Measurements from ENCODE around the gene LINC01488. TPM values are rescaled to one million over a fixed set of nuclear protein-coding genes. Genes with fewer than 3 reads are reported as not detected.

The LINC01488 gene
- total RNA-seq, 1 donor from 2014 or later = not detected

DNA sequence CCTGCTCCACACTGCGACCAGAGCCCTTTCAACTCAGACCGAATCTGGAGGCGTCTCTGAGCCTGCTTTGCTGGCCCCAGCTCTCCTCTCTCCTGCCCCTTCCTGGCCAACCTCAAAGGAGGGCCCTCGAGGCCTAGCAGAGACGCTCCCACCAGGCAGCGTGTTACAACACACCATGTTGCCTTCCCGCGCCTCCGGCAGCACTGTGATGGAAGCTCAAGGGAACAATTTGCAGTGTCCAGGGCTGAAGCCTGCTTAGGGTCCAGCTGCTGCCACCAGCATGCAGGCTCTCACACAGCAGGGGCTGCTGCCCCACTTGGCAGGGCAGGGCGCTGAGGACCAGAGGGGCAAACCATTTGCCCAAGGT, 18.4 kb downstream of the LINC01488 start:
- TF ChIP-seq, protein P1, sequence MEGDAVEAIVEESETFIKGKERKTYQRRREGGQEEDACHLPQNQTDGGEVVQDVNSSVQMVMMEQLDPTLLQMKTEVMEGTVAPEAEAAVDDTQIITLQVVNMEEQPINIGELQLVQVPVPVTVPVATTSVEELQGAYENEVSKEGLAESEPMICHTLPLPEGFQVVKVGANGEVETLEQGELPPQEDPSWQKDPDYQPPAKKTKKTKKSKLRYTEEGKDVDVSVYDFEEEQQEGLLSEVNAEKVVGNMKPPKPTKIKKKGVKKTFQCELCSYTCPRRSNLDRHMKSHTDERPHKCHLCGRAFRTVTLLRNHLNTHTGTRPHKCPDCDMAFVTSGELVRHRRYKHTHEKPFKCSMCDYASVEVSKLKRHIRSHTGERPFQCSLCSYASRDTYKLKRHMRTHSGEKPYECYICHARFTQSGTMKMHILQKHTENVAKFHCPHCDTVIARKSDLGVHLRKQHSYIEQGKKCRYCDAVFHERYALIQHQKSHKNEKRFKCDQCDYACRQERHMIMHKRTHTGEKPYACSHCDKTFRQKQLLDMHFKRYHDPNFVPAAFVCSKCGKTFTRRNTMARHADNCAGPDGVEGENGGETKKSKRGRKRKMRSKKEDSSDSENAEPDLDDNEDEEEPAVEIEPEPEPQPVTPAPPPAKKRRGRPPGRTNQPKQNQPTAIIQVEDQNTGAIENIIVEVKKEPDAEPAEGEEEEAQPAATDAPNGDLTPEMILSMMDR (IDR thresholded peaks at IDR 0.05; ENCODE audit: unreplicated experiment) = no peak
- Mint-ChIP-seq H3K27me3 (ENCODE audit: unreplicated experiment) (peaks cover 5% of the 10 kb centered on the region), H3K36me3 (ENCODE audit: low read depth, unreplicated experiment) (no peaks in the 10 kb centered on the region), H3K9me3 (ENCODE audit: unreplicated experiment) (no peaks in the 10 kb centered on the region), H3K4me1 (ENCODE audit: unreplicated experiment) (peaks cover 11% of the 10 kb centered on the region), H3K27ac (ENCODE audit: unreplicated experiment) (no peak overlapping the region), H3K4me3 (ENCODE audit: unreplicated experiment) (no peak overlapping the region)
- no peak for DNase-seq (ENCODE audit: low spot score)

DNA sequence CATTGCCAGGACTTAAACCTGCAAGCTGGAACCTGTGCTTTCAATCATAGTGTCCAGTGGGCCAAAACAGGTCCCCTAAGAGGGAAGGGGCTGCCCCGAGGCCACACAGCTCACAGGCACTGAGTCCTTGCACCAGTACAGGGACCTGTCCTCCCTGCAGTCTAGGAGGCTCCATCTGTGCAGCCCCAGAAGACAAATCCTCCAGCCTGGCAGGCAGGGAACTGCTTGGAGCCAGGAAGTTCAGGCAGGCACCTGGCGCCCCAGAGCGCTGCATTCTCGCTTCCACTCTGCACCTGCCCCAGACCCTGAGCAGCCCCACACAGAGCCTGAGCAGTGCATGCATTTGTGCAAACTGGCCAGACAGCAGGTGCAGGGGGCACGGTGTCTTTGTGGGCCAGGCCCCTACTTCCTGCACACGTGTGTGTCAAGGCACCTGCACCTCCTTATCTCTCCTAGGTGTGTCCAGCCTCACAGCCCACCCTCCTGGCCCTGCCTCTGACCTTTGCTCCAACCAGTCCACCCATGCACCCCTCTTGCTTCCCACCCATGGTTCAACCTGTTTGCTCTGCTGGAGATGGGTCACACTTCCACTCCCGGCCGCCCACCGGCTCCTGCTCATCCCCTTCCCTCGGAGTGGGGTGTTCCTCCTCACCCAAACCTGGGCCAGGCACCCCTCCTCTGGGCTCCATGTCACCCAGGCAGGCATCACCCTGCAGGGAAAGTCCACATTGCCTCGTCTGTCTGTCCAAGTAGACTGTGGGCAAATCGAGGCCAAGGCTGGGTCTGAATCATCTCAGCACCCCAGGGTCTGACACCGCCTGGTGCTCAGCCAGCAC, 19.0 kb downstream of the LINC01488 start:
- peaks cover 8% of the 10 kb centered on the region for H3K4me1 Mint-ChIP-seq (ENCODE audit: unreplicated experiment)
- TF ChIP-seq, protein P1 (IDR thresholded peaks at IDR 0.05; ENCODE audit: unreplicated experiment) = no peak
- no peak overlapping the region for H3K4me3 Mint-ChIP-seq (ENCODE audit: unreplicated experiment)
- peaks cover 3% of the 10 kb centered on the region for H3K36me3 Mint-ChIP-seq (ENCODE audit: low read depth, unreplicated experiment)
- no peak overlapping the region for H3K27ac Mint-ChIP-seq (ENCODE audit: unreplicated experiment)
- H3K9me3 Mint-ChIP-seq (ENCODE audit: unreplicated experiment) = no peaks in the 10 kb centered on the region
- H3K27me3 Mint-ChIP-seq (ENCODE audit: unreplicated experiment) = peaks cover 1% of the 10 kb centered on the region
- no peak for DNase-seq (ENCODE audit: low spot score)

DNA sequence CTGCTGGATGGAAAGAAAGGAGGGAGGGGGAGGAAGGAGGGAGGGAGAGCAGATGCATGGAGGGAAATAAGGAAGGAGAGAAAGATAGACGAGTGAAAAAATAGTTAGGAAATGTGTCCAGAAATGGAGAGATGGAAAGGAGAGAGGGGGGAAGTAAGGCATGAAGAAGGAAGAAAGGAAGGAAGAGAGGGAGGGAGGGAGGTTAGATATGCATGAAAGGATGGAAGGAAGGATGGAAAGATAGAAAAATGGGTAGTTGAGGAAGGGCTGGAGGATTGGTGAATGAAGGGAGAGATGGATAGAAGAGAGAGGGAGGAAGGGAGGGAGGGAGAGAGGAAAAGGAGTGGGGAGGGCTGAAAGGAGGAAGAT, 19.6 kb downstream of the LINC01488 start:
- H3K27ac Mint-ChIP-seq (ENCODE audit: unreplicated experiment) = peak overlapping the region; percentile 23
- H3K9me3 Mint-ChIP-seq (ENCODE audit: unreplicated experiment) = no peaks in the 10 kb centered on the region
- TF ChIP-seq, protein P1 (IDR thresholded peaks at IDR 0.05; ENCODE audit: unreplicated experiment) = no peak
- H3K4me3 Mint-ChIP-seq (ENCODE audit: unreplicated experiment) = no peak overlapping the region
- H3K27me3 Mint-ChIP-seq (ENCODE audit: unreplicated experiment) = no peaks in the 10 kb centered on the region
- H3K4me1 Mint-ChIP-seq (ENCODE audit: unreplicated experiment) = peaks cover 4% of the 10 kb centered on the region
- peaks cover 3% of the 10 kb centered on the region for H3K36me3 Mint-ChIP-seq (ENCODE audit: low read depth, unreplicated experiment)
- no peak for DNase-seq (ENCODE audit: low spot score)

DNA sequence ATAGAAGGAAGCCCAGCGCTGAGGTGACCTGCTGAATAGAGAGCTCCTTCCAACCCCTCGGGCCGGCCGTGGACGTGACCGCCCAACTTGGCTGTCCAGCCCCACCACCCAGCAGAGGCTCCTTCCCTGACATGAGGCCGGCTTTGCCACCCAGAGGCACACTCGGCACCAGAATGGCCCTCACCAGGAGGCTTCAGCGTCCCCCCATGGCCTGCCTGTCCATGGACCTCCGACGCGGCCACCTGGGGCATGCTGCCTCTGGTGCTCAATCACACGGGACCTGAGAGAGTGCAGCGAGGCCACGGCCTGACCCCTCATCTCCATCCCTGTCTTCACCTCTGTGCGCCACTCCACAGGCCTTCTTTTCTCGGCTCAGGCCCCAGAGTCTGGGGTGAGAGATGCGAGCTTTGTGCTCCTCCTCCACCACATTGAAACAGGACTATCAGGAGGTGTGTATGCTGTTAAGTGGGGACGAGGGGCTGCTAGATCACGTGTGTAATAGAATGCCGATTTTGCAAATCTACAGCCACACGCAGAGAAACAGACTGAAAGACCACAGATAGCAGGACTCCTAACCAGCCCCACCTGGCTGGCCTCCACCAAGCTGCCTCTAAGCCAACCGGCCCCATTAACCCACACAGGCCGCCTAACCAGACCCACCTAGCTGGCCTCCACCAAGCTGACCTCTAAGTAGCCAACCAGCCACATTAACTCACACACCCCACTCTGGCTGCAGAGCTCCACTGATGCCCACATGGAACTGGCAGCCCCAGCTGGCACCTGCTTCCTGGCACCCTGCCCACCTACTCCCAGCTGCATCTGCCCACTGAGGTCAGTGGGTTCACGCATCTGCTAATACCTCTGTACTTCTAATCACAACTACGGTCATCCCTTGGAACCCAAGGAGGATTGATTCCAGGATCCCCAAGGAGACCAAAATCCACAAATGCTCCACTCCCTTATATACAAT, 20.7 kb downstream of the LINC01488 start:
- Mint-ChIP-seq H3K27me3 (ENCODE audit: unreplicated experiment) (no peaks in the 10 kb centered on the region), H3K9me3 (ENCODE audit: unreplicated experiment) (no peaks in the 10 kb centered on the region), H3K27ac (ENCODE audit: unreplicated experiment) (no peak overlapping the region), H3K36me3 (ENCODE audit: low read depth, unreplicated experiment) (peaks cover 3% of the 10 kb centered on the region), H3K4me3 (ENCODE audit: unreplicated experiment) (no peak overlapping the region), H3K4me1 (ENCODE audit: unreplicated experiment) (no peaks in the 10 kb centered on the region)
- DNase-seq (ENCODE audit: low spot score) = no peak
- TF ChIP-seq, protein P1 (IDR thresholded peaks at IDR 0.05; ENCODE audit: unreplicated experiment) = no peak

All from endothelial cell (in vitro differentiated cells).